Endodermal cell (in vitro differentiated cells): ENCODE measurements around the gene KLHL34. TPM values are rescaled to one million over a fixed set of nuclear protein-coding genes. Genes with fewer than 3 reads are reported as not detected.

Experiments
- DNase-seq: peaks from one replicate; pipeline ENCODE4 v3.0.0-alpha.2; 2017
- H3K27ac ChIP-seq: 2 replicates; pipeline ENCODE4 v1.5.1; 2013; ENCODE audit warnings: mild to moderate bottlenecking, low read depth, low read length, moderate library complexity
- H3K27me3 ChIP-seq: 2 replicates; pipeline ENCODE4 v1.6.1; 2013; ENCODE audit warnings: mild to moderate bottlenecking, low read length, moderate library complexity; ENCODE audit not compliant: insufficient read depth, control insufficient read depth, poor library complexity, severe bottlenecking
- H3K36me3 ChIP-seq: 2 replicates; pipeline ENCODE4 v1.7.0; 2013; ENCODE audit warnings: mild to moderate bottlenecking, low read length, moderate library complexity; ENCODE audit not compliant: control insufficient read depth, insufficient read depth
- H3K4me1 ChIP-seq: one replicate; pipeline ENCODE4 v1.7.0; 2013; ENCODE audit warnings: low read length; ENCODE audit not compliant: control insufficient read depth, insufficient read depth
- H3K4me3 ChIP-seq: 2 replicates; pipeline ENCODE4 v1.5.1; 2013; ENCODE audit warnings: mild to moderate bottlenecking, low read length, moderate library complexity
- H3K9ac ChIP-seq: 2 replicates; pipeline ENCODE4 v1.6.1; 2013; ENCODE audit warnings: mild to moderate bottlenecking, low read length, moderate library complexity; ENCODE audit not compliant: poor library complexity, severe bottlenecking; ENCODE audit errors: extremely low read depth
- H3K9me3 ChIP-seq: 2 replicates; pipeline ENCODE4 v1.6.1; 2013; ENCODE audit warnings: mild to moderate bottlenecking, low read length, moderate library complexity; ENCODE audit not compliant: control insufficient read depth
- H3K27ac Mint-ChIP-seq: 2 replicates; pipeline ENCODE4 v1.8.0; 2020; ENCODE audit warnings: mixed read lengths
- H3K27me3 Mint-ChIP-seq: 2 replicates; pipeline ENCODE4 v1.8.0; 2021; ENCODE audit warnings: mild to moderate bottlenecking, mixed read lengths; ENCODE audit not compliant: insufficient read depth
- H3K36me3 Mint-ChIP-seq: 2 replicates; pipeline ENCODE4 v1.8.0; 2020; ENCODE audit warnings: low read depth, mixed read lengths
- H3K4me1 Mint-ChIP-seq: 2 replicates; pipeline ENCODE4 v1.8.0; 2020; ENCODE audit warnings: mixed read lengths
- H3K4me3 Mint-ChIP-seq: 2 replicates; pipeline ENCODE4 v1.8.0; 2020; ENCODE audit warnings: mild to moderate bottlenecking, moderate library complexity, mixed read lengths
- H3K9me3 Mint-ChIP-seq: 2 replicates; pipeline ENCODE4 v1.8.0; 2020; ENCODE audit warnings: mild to moderate bottlenecking, mixed read lengths
- WGBS, 2 experiments: methylation state at CpG; one replicate each; pipeline versions ENCODE4 v1.1.5 to v1.1.7; 2013; ENCODE audit warnings: missing lambda C conversion rate in 2 of 2, mixed read lengths in 1 of 2; ENCODE audit not compliant: insufficient coverage in 1 of 2, insufficient read length in 1 of 2; 5-methylcytosine and 5-hydroxymethylcytosine counted together
- total RNA-seq, 2 donors: library from RNA; stranded (reverse); fragmentation: NEBNext Ultra II Directional in 1 of 2; extraction: Animal tissue kit (Norgen Biotek cat#: 25700) in 1 of 2; gene quantifications; 2 replicates in 1 of 2; 3 replicates in 1 of 2; pipeline ENCODE4 v1.2.1, GENCODE V29; 2021
- TF ChIP-seq, protein P1 (sequence below): fragments of 200-600 bp; sonication (generic); conservative IDR thresholded peaks from 2 replicates; pipeline ENCODE4 v1.5.0; 2021; ENCODE audit warnings: antibody characterized with exemption, mild to moderate bottlenecking

The KLHL34 gene
- total RNA-seq, 2 donors from 2014 or later = 0.13 TPM; not detected in 1

DNA sequence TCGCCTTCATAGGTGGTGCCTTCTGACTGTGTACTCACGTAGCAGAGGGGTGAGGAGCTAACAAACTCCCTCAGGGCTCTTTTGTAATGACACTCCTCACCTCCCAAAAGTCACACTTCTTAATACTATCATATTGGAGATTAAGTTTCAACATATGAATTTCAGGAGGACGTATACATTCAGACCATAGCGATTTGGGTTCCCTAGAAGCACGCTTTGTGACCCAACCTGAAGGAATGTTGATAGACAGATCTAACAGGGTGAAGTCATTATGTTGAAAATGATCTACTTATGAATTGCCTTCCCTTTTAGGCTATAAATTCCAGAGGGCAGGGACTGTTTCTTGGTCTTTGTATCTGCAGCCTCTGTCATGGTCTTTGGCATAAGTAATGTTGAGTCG lies 3.2 kb upstream of the KLHL34 start:
- Histone ChIP-seq H3K9me3 (no peaks in the 10 kb centered on the region), H3K36me3 (no peaks in the 10 kb centered on the region), H3K9ac (no peak overlapping the region), H3K4me1 (no peaks in the 10 kb centered on the region), H3K27ac (no peak overlapping the region), H3K27me3 (peaks cover 9% of the 10 kb centered on the region), H3K4me3 (no peak overlapping the region)
- no peak overlapping the region for H3K4me3 Mint-ChIP-seq
- no peak overlapping the region for H3K27ac Mint-ChIP-seq
- H3K9me3 Mint-ChIP-seq = peaks cover 8% of the 10 kb centered on the region
- no peak for DNase-seq
- peaks cover 6% of the 10 kb centered on the region for H3K4me1 Mint-ChIP-seq
- H3K36me3 Mint-ChIP-seq = peaks cover 6% of the 10 kb centered on the region
- TF ChIP-seq, protein P1, sequence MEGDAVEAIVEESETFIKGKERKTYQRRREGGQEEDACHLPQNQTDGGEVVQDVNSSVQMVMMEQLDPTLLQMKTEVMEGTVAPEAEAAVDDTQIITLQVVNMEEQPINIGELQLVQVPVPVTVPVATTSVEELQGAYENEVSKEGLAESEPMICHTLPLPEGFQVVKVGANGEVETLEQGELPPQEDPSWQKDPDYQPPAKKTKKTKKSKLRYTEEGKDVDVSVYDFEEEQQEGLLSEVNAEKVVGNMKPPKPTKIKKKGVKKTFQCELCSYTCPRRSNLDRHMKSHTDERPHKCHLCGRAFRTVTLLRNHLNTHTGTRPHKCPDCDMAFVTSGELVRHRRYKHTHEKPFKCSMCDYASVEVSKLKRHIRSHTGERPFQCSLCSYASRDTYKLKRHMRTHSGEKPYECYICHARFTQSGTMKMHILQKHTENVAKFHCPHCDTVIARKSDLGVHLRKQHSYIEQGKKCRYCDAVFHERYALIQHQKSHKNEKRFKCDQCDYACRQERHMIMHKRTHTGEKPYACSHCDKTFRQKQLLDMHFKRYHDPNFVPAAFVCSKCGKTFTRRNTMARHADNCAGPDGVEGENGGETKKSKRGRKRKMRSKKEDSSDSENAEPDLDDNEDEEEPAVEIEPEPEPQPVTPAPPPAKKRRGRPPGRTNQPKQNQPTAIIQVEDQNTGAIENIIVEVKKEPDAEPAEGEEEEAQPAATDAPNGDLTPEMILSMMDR = no peak
- peaks cover 2% of the 10 kb centered on the region for H3K27me3 Mint-ChIP-seq
- WGBS, 2 experiments = 99% methylated on average over 5 of the region's 6 CpGs; no CpG with 5 or more reads in 1 of the 2 experiments

DNA sequence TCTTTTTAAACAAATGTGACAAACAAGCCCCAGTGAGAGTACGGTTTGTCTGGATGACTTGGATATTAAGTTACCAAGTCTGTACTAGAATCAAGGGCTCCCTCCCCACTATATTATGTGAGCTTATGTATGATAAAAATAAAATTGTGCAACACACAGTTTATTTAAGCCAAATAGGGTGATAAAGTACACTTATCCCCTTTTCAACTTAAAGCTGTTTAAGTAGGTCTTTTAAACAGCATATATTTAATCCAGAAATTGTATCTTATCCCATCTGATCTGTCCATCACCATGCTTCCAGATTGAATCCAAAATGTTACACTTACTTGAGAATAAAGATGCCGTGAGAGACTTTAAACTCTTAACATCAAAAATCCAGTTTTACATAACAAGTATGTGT lies 2.0 kb upstream of the KLHL34 start:
- no peaks in the 10 kb centered on the region for H3K36me3 ChIP-seq
- DNase-seq = no peak
- WGBS, 2 experiments = 88% methylated on average over 1 of the region's 2 CpGs; no CpG with 5 or more reads in 1 of the 2 experiments
- Mint-ChIP-seq H3K27ac (no peak overlapping the region), H3K4me1 (peaks cover 6% of the 10 kb centered on the region), H3K4me3 (no peak overlapping the region), H3K27me3 (peaks cover 2% of the 10 kb centered on the region), H3K36me3 (peaks cover 10% of the 10 kb centered on the region), H3K9me3 (peaks cover 13% of the 10 kb centered on the region)
- TF ChIP-seq, protein P1 = no peak
- H3K4me3 ChIP-seq = no peak overlapping the region
- H3K27me3 ChIP-seq = peaks cover 9% of the 10 kb centered on the region
- no peak overlapping the region for H3K9ac ChIP-seq
- H3K27ac ChIP-seq = no peak overlapping the region
- H3K4me1 ChIP-seq = no peaks in the 10 kb centered on the region
- H3K9me3 ChIP-seq = no peaks in the 10 kb centered on the region

DNA sequence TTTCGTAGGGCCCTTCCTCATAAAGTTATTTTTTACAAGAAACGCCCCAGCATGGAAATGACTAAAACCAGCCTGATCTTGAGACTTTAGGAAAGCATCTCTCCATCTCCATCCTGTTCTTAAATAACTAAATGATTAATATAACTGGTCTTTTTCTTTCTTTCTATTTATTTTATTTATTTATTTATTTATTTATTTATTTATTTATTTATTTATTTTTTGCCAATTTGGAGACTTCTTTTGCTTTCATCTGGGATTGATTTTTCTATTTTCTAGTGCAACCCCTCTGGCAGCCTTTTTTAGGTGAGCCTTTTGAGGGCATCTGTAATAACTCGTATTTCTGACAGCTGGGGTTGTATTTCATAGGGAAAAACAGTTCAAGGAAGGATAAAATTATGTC lies 1.2 kb upstream of the KLHL34 start:
- peak overlapping the region; percentile 37 for H3K4me3 Mint-ChIP-seq
- no peak overlapping the region for H3K27ac Mint-ChIP-seq
- TF ChIP-seq, protein P1 = no peak
- Histone ChIP-seq H3K4me1 (no peaks in the 10 kb centered on the region), H3K9ac (no peak overlapping the region), H3K4me3 (no peak overlapping the region), H3K9me3 (no peaks in the 10 kb centered on the region), H3K27ac (no peak overlapping the region), H3K36me3 (no peaks in the 10 kb centered on the region), H3K27me3 (peaks cover 9% of the 10 kb centered on the region)
- peaks cover 6% of the 10 kb centered on the region for H3K4me1 Mint-ChIP-seq
- WGBS, 2 experiments = 88% methylated on average over 3 of the region's 3 CpGs; no CpG with 5 or more reads in 1 of the 2 experiments
- no peak for DNase-seq
- H3K36me3 Mint-ChIP-seq = peaks cover 10% of the 10 kb centered on the region
- peaks cover 2% of the 10 kb centered on the region for H3K27me3 Mint-ChIP-seq
- H3K9me3 Mint-ChIP-seq = peaks cover 13% of the 10 kb centered on the region
